SK-N-SH (cell line): ENCODE measurements around the gene SLC7A5. TPM values are rescaled to one million over a fixed set of nuclear protein-coding genes. Genes with fewer than 3 reads are reported as not detected.
"Not testable (repeated sequence)": the region's sequence is repeated elsewhere in the genome, so short reads cannot be mapped to it uniquely, and the experiment has no call there.

Experiments used
- CTCF ChIA-PET: fragments of 300-600, 350-600 bp; formaldehyde crosslinking; extraction: SDS; loops from one replicate; lab custom pipeline; 2021; lab: Yijun Ruan, JAX
- POLR2A ChIA-PET: fragments of 350-600 bp; sonication (Branson Sonifier 250); formaldehyde crosslinking; extraction: SDS; loops from one replicate; lab custom pipeline; 2020; ENCODE audit warnings: antibody characterized with exemption, inconsistent platforms; lab: Yijun Ruan, JAX
- DNase-seq: peaks from one replicate; pipeline ENCODE4 v3.0.0; 2012
- H2AFZ ChIP-seq: fragments of 200-600 bp; sonication (generic); 2 replicates; pipeline ENCODE4 v1.8.1; 2016; ENCODE audit warnings: antibody characterized with exemption, mild to moderate bottlenecking, low read depth
- H3F3A ChIP-seq: fragments of 200-600 bp; sonication (generic); replicated peaks from 2 replicates; pipeline ENCODE3; 2016; ENCODE audit warnings: antibody characterized with exemption, mild to moderate bottlenecking; ENCODE audit not compliant: insufficient read depth
- H3K27ac ChIP-seq, 2 experiments: fragments of 200-500 bp in 1 of 2; fragments of 200-600 bp in 1 of 2; sonication (Bioruptor generic) in 1 of 2; sonication (generic), shearing (Covaris generic) in 1 of 2; 2 replicates each; pipeline versions ENCODE4 v1.5.1 to v1.6.1; 2014 to 2016; ENCODE audit warnings: low read depth in 2 of 2, inconsistent platforms in 1 of 2, low read length in 1 of 2, mild to moderate bottlenecking in 1 of 2, mixed read lengths in 1 of 2
- H3K27me3 ChIP-seq: fragments of 200-600 bp; sonication (generic), shearing (Covaris generic); 2 replicates; pipeline ENCODE4 v1.6.1; 2016; ENCODE audit warnings: mixed run types; ENCODE audit not compliant: insufficient read depth
- H3K36me3 ChIP-seq, 2 experiments: fragments of 200-500 bp in 1 of 2; fragments of 200-600 bp in 1 of 2; sonication (Bioruptor generic) in 1 of 2; sonication (generic) in 1 of 2; replicated peaks in 1 of 2; 2 replicates each; pipeline versions ENCODE3 to v1.5.1; 2014 to 2016; ENCODE audit warnings: low read length in 1 of 2, mild to moderate bottlenecking in 1 of 2; ENCODE audit not compliant: insufficient read depth in 2 of 2, control insufficient read depth in 1 of 2
- H3K4me1 ChIP-seq, 2 experiments: fragments of 200-500 bp in 1 of 2; fragments of 200-600 bp in 1 of 2; sonication (Bioruptor generic) in 1 of 2; sonication (generic), shearing (Covaris generic) in 1 of 2; 2 replicates each; pipeline versions ENCODE4 v1.5.1 to v1.6.1; 2014 to 2016; ENCODE audit warnings: low read depth in 1 of 2, low read length in 1 of 2, mixed run types in 1 of 2; ENCODE audit not compliant: insufficient read depth in 2 of 2, control insufficient read depth in 1 of 2
- H3K4me2 ChIP-seq: fragments of 200-600 bp; sonication (generic), shearing (Covaris generic); 2 replicates; pipeline ENCODE4 v1.6.1; 2017; ENCODE audit warnings: mixed run types
- H3K4me3 ChIP-seq, 2 experiments: fragments of 200-500 bp in 1 of 2; fragments of 200-600 bp in 1 of 2; sonication (Bioruptor generic) in 1 of 2; sonication (generic), shearing (Covaris generic) in 1 of 2; 2 replicates each; pipeline versions ENCODE4 v1.5.1 to v1.8.1; 2014 to 2016; ENCODE audit warnings: low read depth in 2 of 2, inconsistent platforms in 1 of 2, low read length in 1 of 2, mild to moderate bottlenecking in 1 of 2, mixed read lengths in 1 of 2, moderate library complexity in 1 of 2
- H3K79me2 ChIP-seq: fragments of 200-600 bp; sonication (generic); 2 replicates; pipeline ENCODE4 v1.8.1; 2017; ENCODE audit warnings: mild to moderate bottlenecking; ENCODE audit not compliant: insufficient read depth
- H3K9ac ChIP-seq: fragments of 200-600 bp; sonication (generic); 2 replicates; pipeline ENCODE4 v1.6.1; 2017; ENCODE audit warnings: mixed run types
- H3K9me2 ChIP-seq: fragments of 200-600 bp; sonication (generic); 2 replicates; pipeline ENCODE4 v1.6.1; 2017; ENCODE audit warnings: mixed run types
- H3K9me3 ChIP-seq: fragments of 200-600 bp; sonication (generic); 2 replicates; pipeline ENCODE4 v1.6.1; 2017; ENCODE audit warnings: mixed run types, mild to moderate bottlenecking, moderate library complexity
- H4K20me1 ChIP-seq: fragments of 200-600 bp; sonication (generic); 2 replicates; pipeline ENCODE4 v1.6.1; 2017; ENCODE audit warnings: mild to moderate bottlenecking, mixed run types; ENCODE audit not compliant: insufficient read depth
- CHD2 ChIP-seq: fragments of 150-350 bp; IDR thresholded peaks from 2 replicates; pipeline ENCODE4 v1.6.1; 2018; ENCODE audit warnings: low read length; ENCODE audit not compliant: partially characterized antibody
- ELF1 ChIP-seq: IDR thresholded peaks from 2 replicates; pipeline ENCODE4 v1.4.0; 2012
- FOXJ3 ChIP-seq: sonication (generic); formaldehyde crosslinking; IDR thresholded peaks from 2 replicates; pipeline ENCODE4 v1.5.1; 2020; ENCODE audit warnings: mild to moderate bottlenecking, missing genetic modification reagents
- FOXM1 ChIP-seq: IDR thresholded peaks from 2 replicates; pipeline ENCODE4 v1.4.0; 2012; ENCODE audit warnings: low read depth, mild to moderate bottlenecking
- GATA2 ChIP-seq: sonication (generic); formaldehyde crosslinking; IDR thresholded peaks from 2 replicates; pipeline ENCODE4 v1.5.0; 2020; ENCODE audit warnings: mild to moderate bottlenecking, missing genetic modification reagents
- MEF2A ChIP-seq: IDR thresholded peaks from 2 replicates; pipeline ENCODE4 v1.4.0; 2012; ENCODE audit warnings: low read depth, borderline replicate concordance
- NFIC ChIP-seq: IDR thresholded peaks from 2 replicates; pipeline ENCODE4 v1.4.0; 2012; ENCODE audit warnings: borderline replicate concordance
- POLR2AphosphoS5 ChIP-seq: IDR thresholded peaks from 2 replicates; pipeline ENCODE4 v1.6.1; 2012; ENCODE audit warnings: low read depth, low read length
- RAD21 ChIP-seq: IDR thresholded peaks from 2 replicates; pipeline ENCODE4 v1.6.1; 2012; ENCODE audit warnings: mild to moderate bottlenecking, low read length
- REST ChIP-seq: IDR thresholded peaks from 2 replicates; pipeline ENCODE4 v1.6.1; 2012; ENCODE audit warnings: mild to moderate bottlenecking, low read depth, low read length, moderate library complexity
- RFX5 ChIP-seq: IDR thresholded peaks from 2 replicates; pipeline ENCODE4 v1.6.1; 2012; ENCODE audit warnings: mild to moderate bottlenecking, improper control_type of control experiment, low read length
- SIN3A ChIP-seq: IDR thresholded peaks from 2 replicates; pipeline ENCODE4 v1.6.1; 2012; ENCODE audit warnings: low read depth, mild to moderate bottlenecking, low read length, moderate library complexity, borderline replicate concordance
- SMC3 ChIP-seq: IDR thresholded peaks from 2 replicates; pipeline ENCODE4 v1.6.1; 2012; ENCODE audit warnings: low read depth, low read length, improper control_type of control experiment
- TAF1 ChIP-seq: IDR thresholded peaks from 2 replicates; pipeline ENCODE4 v1.6.1; 2012; ENCODE audit warnings: low read depth, mild to moderate bottlenecking, low read length, moderate library complexity, borderline replicate concordance
- WGBS: methylation state at CpG from one replicate; pipeline ENCODE4 v1.1.6; 2017; ENCODE audit warnings: low lambda C conversion rate; 5-methylcytosine and 5-hydroxymethylcytosine counted together
- polyA plus RNA-seq, 3 experiments: library from polyadenylated mRNA; depleted of rRNA; stranded (reverse); fragments of >200 nt; gene quantifications; 2 replicates each; pipeline ENCODE4 v1.2.3, GENCODE V29; 2012
- TF ChIP-seq, protein P1 (sequence below): fragments of 150-350 bp; IDR thresholded peaks from 2 replicates; pipeline ENCODE4 v1.6.1; 2016; ENCODE audit warnings: mild to moderate bottlenecking, low read depth, low read length
- TF ChIP-seq, protein P2 (sequence below): IDR thresholded peaks from 2 replicates; pipeline ENCODE4; 2012

The SLC7A5 gene
- polyA plus RNA-seq, 1 of the 3 experiments (the other 2 are of a cell fraction), result 15.1 TPM

DNA sequence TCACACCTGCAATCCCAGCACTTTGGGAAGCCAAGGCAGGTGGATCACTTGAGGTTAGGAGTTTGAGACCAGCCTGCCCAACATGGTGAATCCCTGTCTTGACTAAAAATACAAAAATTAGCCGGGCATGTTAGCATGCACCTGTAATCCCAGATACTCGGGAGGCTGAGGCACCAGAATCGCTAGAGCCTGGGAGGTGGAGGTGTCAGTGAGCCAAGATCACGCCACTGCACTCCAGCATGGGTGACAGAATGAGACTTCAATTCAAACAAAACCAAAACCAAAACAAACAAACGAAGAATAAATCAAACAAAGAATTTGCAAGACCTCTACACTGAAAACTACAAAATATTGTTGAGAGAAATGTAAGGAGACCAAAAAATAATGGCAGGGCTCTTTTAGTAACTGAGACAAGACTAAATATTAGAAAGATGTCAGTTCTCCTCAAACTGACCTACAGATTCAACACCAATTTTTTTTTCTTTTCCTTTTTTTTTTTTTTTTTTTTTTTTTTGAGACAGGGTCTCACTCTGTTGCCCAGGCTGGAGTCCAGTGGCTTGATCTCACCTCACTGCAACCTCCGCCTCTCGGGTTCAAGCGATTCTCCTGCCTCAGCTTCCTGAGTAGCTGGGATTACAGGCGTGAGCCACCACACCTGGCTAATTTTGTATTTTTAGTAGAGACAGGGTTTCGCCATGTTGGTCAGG, 80.4 kb downstream of the SLC7A5 start:
- H3K9me3 ChIP-seq, POLR2A ChIA-PET, H3K4me2 ChIP-seq, H3K27me3 ChIP-seq, H3K4me1 ChIP-seq, H3K9me2 ChIP-seq, H2AFZ ChIP-seq, H3K4me3 ChIP-seq, H3K9ac ChIP-seq, H3K79me2 ChIP-seq, DNase-seq, H3K27ac ChIP-seq, H3K36me3 ChIP-seq, H3F3A ChIP-seq, H4K20me1 ChIP-seq: not testable (repeated sequence)
- CTCF ChIA-PET, result interaction anchor here (0.6 to 4.6 kb wide), 5 partner anchors 9 to 82 kb away, joined by 3 to 48 read pairs (median 15); no protein-coding TSS in a partner anchor
- 71% methylated on average over 10 of the region's 10 CpGs for WGBS

DNA sequence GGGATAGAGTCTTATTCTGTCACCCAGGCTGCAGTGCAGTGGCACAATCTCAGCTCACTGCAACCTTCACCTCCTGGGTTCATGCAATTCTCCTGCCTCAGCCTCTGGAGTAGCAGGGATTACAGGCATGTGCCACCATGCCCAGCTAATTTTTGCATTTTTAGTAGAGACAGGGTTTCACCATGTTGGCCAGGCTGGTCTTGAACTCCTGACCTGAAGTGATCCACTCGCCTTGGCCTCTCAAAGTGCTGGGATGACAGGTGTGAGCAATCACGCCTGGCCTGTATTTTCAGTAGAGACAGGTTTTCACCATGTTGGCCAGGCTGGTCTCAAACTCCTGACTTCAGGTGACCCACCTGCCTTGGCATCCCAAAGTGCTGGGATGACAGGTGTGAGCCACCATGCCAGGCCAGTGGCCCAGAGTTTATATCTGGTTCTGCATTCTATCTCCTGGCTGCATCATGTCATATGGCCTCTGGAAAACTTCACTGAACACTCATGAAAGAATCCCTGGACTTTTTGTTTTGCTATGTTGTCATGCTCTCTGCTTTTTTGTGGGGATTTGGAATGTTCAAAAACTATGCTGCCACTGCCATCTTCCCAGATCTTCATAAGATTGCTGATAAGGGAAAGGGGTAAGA, 81.7 kb downstream of the SLC7A5 start:
- POLR2A ChIA-PET, H3K9me3 ChIP-seq, H3K4me3 ChIP-seq, H3K4me1 ChIP-seq, H4K20me1 ChIP-seq, H3K9me2 ChIP-seq, H3K9ac ChIP-seq, DNase-seq, H3K27ac ChIP-seq, H3K36me3 ChIP-seq, H3K4me2 ChIP-seq, H2AFZ ChIP-seq, H3K27me3 ChIP-seq, H3K79me2 ChIP-seq, H3F3A ChIP-seq: not testable (repeated sequence)
- CTCF ChIA-PET, result interaction anchor here (0.7 to 4.6 kb wide), 3 partner anchors 8 to 84 kb away, joined by 3 to 48 read pairs (median 4); no protein-coding TSS in a partner anchor
- 80% methylated on average over 2 of the region's 2 CpGs for WGBS

- 70% methylated on average over 9 of the region's 10 CpGs for WGBS
- no peak for DNase-seq
- no peak for TF ChIP-seq GATA2
- TF ChIP-seq SMC3, result no peak
- TF ChIP-seq NFIC, result no peak
- TF ChIP-seq RFX5, result no peak
- no peak for TF ChIP-seq TAF1
- TF ChIP-seq SIN3A, result no peak
- TF ChIP-seq FOXJ3, result no peak
- no peak for TF ChIP-seq POLR2AphosphoS5
- TF ChIP-seq MEF2A, result no peak
- no peak for TF ChIP-seq FOXM1
- TF ChIP-seq, protein P1, sequence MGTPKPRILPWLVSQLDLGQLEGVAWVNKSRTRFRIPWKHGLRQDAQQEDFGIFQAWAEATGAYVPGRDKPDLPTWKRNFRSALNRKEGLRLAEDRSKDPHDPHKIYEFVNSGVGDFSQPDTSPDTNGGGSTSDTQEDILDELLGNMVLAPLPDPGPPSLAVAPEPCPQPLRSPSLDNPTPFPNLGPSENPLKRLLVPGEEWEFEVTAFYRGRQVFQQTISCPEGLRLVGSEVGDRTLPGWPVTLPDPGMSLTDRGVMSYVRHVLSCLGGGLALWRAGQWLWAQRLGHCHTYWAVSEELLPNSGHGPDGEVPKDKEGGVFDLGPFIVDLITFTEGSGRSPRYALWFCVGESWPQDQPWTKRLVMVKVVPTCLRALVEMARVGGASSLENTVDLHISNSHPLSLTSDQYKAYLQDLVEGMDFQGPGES, result no peak
- TF ChIP-seq, protein P2, sequence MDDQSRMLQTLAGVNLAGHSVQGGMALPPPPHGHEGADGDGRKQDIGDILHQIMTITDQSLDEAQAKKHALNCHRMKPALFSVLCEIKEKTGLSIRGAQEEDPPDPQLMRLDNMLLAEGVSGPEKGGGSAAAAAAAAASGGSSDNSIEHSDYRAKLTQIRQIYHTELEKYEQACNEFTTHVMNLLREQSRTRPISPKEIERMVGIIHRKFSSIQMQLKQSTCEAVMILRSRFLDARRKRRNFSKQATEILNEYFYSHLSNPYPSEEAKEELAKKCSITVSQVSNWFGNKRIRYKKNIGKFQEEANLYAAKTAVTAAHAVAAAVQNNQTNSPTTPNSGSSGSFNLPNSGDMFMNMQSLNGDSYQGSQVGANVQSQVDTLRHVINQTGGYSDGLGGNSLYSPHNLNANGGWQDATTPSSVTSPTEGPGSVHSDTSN, result no peak
- no peak for TF ChIP-seq CHD2
- TF ChIP-seq ELF1, result no peak
- TF ChIP-seq RAD21, result no peak
- TF ChIP-seq REST, result no peak
These were observed 84.5 kb downstream of the SLC7A5 start for GRCh38 chr16:87784812-87785211.

More at GRCh38 chr16:87784812-87785211, 84.5 kb downstream of the SLC7A5 start:
- H3K27me3 ChIP-seq, result no peaks in the 10 kb centered on the region
- no peak overlapping the region for H3K4me3 ChIP-seq
- no peaks in the 10 kb centered on the region for H3K9me3 ChIP-seq
- H3K27ac ChIP-seq, result no peak overlapping the region
- no peak overlapping the region for H3K9ac ChIP-seq
- peaks cover 0 to 11% of the 10 kb centered on the region in 2 experiments; a peak in 1 of 4 replicates for H3K4me1 ChIP-seq
- no peak overlapping the region for H3K4me2 ChIP-seq
- H2AFZ ChIP-seq, result no peak overlapping the region
- H3K9me2 ChIP-seq, result no peaks in the 10 kb centered on the region
- no peaks in the 10 kb centered on the region for H4K20me1 ChIP-seq
- ChIA-PET CTCF (interaction anchor here (1.1 to 8.5 kb wide), 2 partner anchors 85 to 87 kb away, joined by 7 to 281 read pairs; partner anchors contain the start of gene SLC7A5), POLR2A (no interaction called here)
- no peaks in the 10 kb centered on the region for H3F3A ChIP-seq
- H3K36me3 ChIP-seq, result no peaks in the 10 kb centered on the region
- H3K79me2 ChIP-seq, result no peaks in the 10 kb centered on the region
